Spleen (tissue), 7 donors: ENCODE measurements around the gene ACSL5.
A peak's percentile ranks its signal among the peaks of the same experiment; 100 is the strongest.

ENCODE experiments used
- CTCF ChIP-seq, 11 experiments: fragments of 200-600 bp in 7 of 11; fragments of 450-650 bp in 4 of 11; sonication (generic) in 4 of 11; IDR thresholded peaks in 8 of 11; conservative IDR thresholded peaks in 3 of 11; 1 replicate in 7 of 11; 2 replicates in 4 of 11; pipeline versions ENCODE4 v1.4.0 to v1.8.0; 2016 to 2021; ENCODE audit warnings: antibody characterized with exemption in 11 of 11, inconsistent platforms in 4 of 11, mild to moderate bottlenecking in 1 of 11
- POLR2AphosphoS5 ChIP-seq, 3 donors: sonication (generic); formaldehyde crosslinking; IDR thresholded peaks; one replicate each; pipeline ENCODE4 v1.5.1; 2017; ENCODE audit warnings: antibody characterized with exemption in 3 of 3
- donor health status: DM: no; HTN: no; CAD: no; lungs with moderate emphysema.
- donor health status: DM: no; HTN: no; CAD: no.
- donor health status: DM: no; HTN: no; CAD: no.

- TF ChIP-seq POLR2AphosphoS5 (IDR thresholded peaks at IDR 0.05) (peak in 1 of 3 donors; percentile 51), CTCF (IDR thresholded peaks at IDR 0.05 in 8 of 11, conservative IDR thresholded peaks at IDR 0.05 in 3 of 11) (no peak)
These were observed 30.7 kb upstream of the ACSL5 start for GRCh38 chr10:112343056-112343806.
